SIG-M5 treated with dmso at 0.1 percent for 504 hours (cell line): ENCODE results near the gene ABHD3.
"Not testable (repeated sequence)": the region's sequence is repeated elsewhere in the genome, so short reads cannot be mapped to it uniquely, and the experiment has no call there.

Experiments used
- DNase-seq: peaks from one replicate; lab custom pipeline; 2025; ENCODE audit not compliant: unreplicated experiment; lab: John Stamatoyannopoulos, UW

ABHD3 gene

GRCh38 chr18:21703241-21703820 lies 1.2 kb downstream of the ABHD3 start:
- peak; percentile 50 for DNase-seq

- DNase-seq, result no peak
These were observed 2.0 kb downstream of the ABHD3 start for GRCh38 chr18:21702602-21703001.

- DNase-seq, result no peak
These were observed 3.0 kb downstream of the ABHD3 start for GRCh38 chr18:21701621-21702020.

- no peak for DNase-seq
These were observed 4.0 kb downstream of the ABHD3 start for GRCh38 chr18:21700528-21701075.

- no peak for DNase-seq
These were observed 11.3 kb downstream of the ABHD3 start for GRCh38 chr18:21693322-21693721.

GRCh38 chr18:21689736-21690135 lies 14.8 kb downstream of the ABHD3 start:
- no peak for DNase-seq

- DNase-seq, result no peak
These were observed 18.1 kb downstream of the ABHD3 start for GRCh38 chr18:21686282-21687105.

GRCh38 chr18:21685556-21685981 lies 19.0 kb downstream of the ABHD3 start:
- DNase-seq, result not testable (repeated sequence)

GRCh38 chr18:21684731-21685130 lies 19.8 kb downstream of the ABHD3 start:
- DNase-seq, result no peak

GRCh38 chr18:21682371-21683051 lies 22.1 kb downstream of the ABHD3 start:
- DNase-seq, result peak; percentile 76

- no peak for DNase-seq
These were observed 24.4 kb downstream of the ABHD3 start for GRCh38 chr18:21680161-21680560.

- DNase-seq, result peak; percentile 34
These were observed 25.7 kb downstream of the ABHD3 start for GRCh38 chr18:21678859-21679258.

- DNase-seq, result not testable (repeated sequence)
These were observed 29.2 kb downstream of the ABHD3 start for GRCh38 chr18:21675354-21675753.

- DNase-seq, result no peak
These were observed 31.9 kb downstream of the ABHD3 start for GRCh38 chr18:21672521-21673267.

GRCh38 chr18:21669736-21670285 lies 34.8 kb downstream of the ABHD3 start:
- no peak for DNase-seq

GRCh38 chr18:21664069-21664468 lies 40.5 kb downstream of the ABHD3 start:
- no peak for DNase-seq

GRCh38 chr18:21663578-21663977 lies 41.0 kb downstream of the ABHD3 start:
- no peak for DNase-seq

GRCh38 chr18:21662581-21662980 lies 42.0 kb downstream of the ABHD3 start:
- DNase-seq, result no peak

- no peak for DNase-seq
These were observed 44.5 kb downstream of the ABHD3 start for GRCh38 chr18:21660078-21660477.

GRCh38 chr18:21656402-21656801 lies 48.2 kb downstream of the ABHD3 start:
- DNase-seq, result no peak

GRCh38 chr18:21653361-21653760 lies 51.2 kb downstream of the ABHD3 start:
- no peak for DNase-seq
